ENCODE results near the gene SMC1B.

DNA sequence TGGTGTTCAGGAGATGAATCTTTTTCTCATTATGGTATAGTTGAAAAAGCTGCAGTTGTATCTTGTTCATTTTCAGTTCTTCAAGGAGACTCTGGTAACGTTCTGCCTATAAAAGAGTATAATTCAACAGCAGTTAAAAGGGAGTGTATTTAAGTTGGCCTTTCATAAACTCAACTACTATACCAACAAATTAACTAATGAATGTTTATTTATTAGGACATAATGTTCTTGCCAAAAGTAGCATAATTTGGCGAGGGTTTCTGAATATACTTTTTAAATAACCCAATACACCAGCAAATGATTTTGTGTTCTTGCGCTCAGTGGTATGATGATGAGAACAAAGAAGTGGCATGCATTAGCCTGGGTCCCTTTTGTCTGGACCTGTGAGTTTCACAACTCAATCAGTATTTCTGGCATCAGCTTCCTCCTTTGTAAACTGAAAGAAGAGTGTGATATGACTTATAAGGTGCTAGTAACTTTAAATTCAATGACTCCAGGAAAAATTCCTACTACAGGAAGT, 10.9 kb downstream of the SMC1B start:
- TF ChIP-seq, protein P1, sequence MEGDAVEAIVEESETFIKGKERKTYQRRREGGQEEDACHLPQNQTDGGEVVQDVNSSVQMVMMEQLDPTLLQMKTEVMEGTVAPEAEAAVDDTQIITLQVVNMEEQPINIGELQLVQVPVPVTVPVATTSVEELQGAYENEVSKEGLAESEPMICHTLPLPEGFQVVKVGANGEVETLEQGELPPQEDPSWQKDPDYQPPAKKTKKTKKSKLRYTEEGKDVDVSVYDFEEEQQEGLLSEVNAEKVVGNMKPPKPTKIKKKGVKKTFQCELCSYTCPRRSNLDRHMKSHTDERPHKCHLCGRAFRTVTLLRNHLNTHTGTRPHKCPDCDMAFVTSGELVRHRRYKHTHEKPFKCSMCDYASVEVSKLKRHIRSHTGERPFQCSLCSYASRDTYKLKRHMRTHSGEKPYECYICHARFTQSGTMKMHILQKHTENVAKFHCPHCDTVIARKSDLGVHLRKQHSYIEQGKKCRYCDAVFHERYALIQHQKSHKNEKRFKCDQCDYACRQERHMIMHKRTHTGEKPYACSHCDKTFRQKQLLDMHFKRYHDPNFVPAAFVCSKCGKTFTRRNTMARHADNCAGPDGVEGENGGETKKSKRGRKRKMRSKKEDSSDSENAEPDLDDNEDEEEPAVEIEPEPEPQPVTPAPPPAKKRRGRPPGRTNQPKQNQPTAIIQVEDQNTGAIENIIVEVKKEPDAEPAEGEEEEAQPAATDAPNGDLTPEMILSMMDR (IDR thresholded peaks at IDR 0.05; ENCODE audit: low read depth, low read length, missing input control) = no peak
- TF ChIP-seq JUND (IDR thresholded peaks at IDR 0.05) (no peak), YY1 (IDR thresholded peaks at IDR 0.05) (no peak), NR2F2 (IDR thresholded peaks at IDR 0.05) (no peak)
